HCT116 (cell line): ENCODE data around the gene TFAP2D. TPM values are rescaled to one million over a fixed set of nuclear protein-coding genes. Genes with fewer than 3 reads are reported as not detected.

Experiments used
- ATAC-seq: fragments of 200-7000 bp; cut with Tn5 transposase; 2 replicates; pipeline ENCODE4 v1.9.1; 2020; ENCODE audit warnings: mild to moderate bottlenecking, moderate library complexity
- BruUV-seq: library from RNA; stranded (reverse); fragments of 400-500 nt; replicated peaks from 2 replicates; lab custom pipeline; 2021; lab: Mats Ljungman, UMichigan
- CTCF ChIA-PET: fragments of 300-600 bp; sonication (Branson Sonifier 250); formaldehyde crosslinking; loops from one replicate; lab custom pipeline; 2021; ENCODE audit warnings: antibody characterized with exemption; lab: Charles Lee
- POLR2A ChIA-PET: fragments of 300-600, 350-600 bp; sonication (Branson Sonifier 250); formaldehyde crosslinking; loops from one replicate; lab custom pipeline; 2021; ENCODE audit warnings: antibody characterized with exemption; lab: Charles Lee
- RAD21 ChIA-PET, 2 experiments: fragments of 300-600 bp; sonication (Branson Sonifier 250); formaldehyde crosslinking; loops; one replicate each; lab custom pipeline; 2023; ENCODE audit warnings: low total read pairs in 2 of 2; ENCODE audit not compliant: uncharacterized antibody in 2 of 2, unreplicated experiment in 2 of 2, low non-redundant PET in 1 of 2; lab: Charles Lee
- DNase-seq: peaks from one replicate; pipeline ENCODE4 v3.0.0-alpha.2; 2010; ENCODE audit warnings: low read depth, low spot score
- H2AFZ ChIP-seq: fragments of 200-600 bp; shearing (Covaris generic), sonication (generic); 2 replicates; pipeline ENCODE4 v1.6.1; 2017; ENCODE audit warnings: low read depth, mixed run types, mixed read lengths, antibody characterized with exemption, low read length; ENCODE audit not compliant: poor library complexity, severe bottlenecking
- H3K27ac ChIP-seq: 2 replicates; pipeline ENCODE4 v1.5.1; 2012; ENCODE audit warnings: low read depth, low read length
- H3K27me3 ChIP-seq: fragments of 200-600 bp; sonication (generic); 2 replicates; pipeline ENCODE4 v1.6.1; 2016; ENCODE audit warnings: mixed run types, low read length, mixed read lengths; ENCODE audit not compliant: insufficient read depth
- H3K36me3 ChIP-seq, 2 experiments: fragments of 200-500 bp in 1 of 2; fragments of 200-600 bp in 1 of 2; sonication (Bioruptor generic) in 1 of 2; sonication (generic) in 1 of 2; 2 replicates each; pipeline versions ENCODE4 v1.5.1 to v1.6.1; 2014 to 2016; ENCODE audit warnings: low read length in 2 of 2, inconsistent platforms in 1 of 2, mixed read lengths in 1 of 2, mixed run types in 1 of 2; ENCODE audit not compliant: insufficient read depth in 2 of 2, control insufficient read depth in 1 of 2
- H3K4me1 ChIP-seq, 2 experiments: fragments of 200-600 bp in 1 of 2; sonication (generic) in 1 of 2; 2 replicates each; pipeline versions ENCODE4 v1.5.1 to v1.6.1; 2012 to 2017; ENCODE audit warnings: low read length in 2 of 2, inconsistent platforms in 1 of 2, mild to moderate bottlenecking in 1 of 2, mixed read lengths in 1 of 2, mixed run types in 1 of 2, moderate library complexity in 1 of 2; ENCODE audit not compliant: insufficient read depth in 2 of 2, control insufficient read depth in 1 of 2
- H3K4me2 ChIP-seq: fragments of 200-600 bp; sonication (generic); 2 replicates; pipeline ENCODE4 v1.6.1; 2017; ENCODE audit warnings: mixed run types, low read length, mixed read lengths
- H3K4me3 ChIP-seq, 2 experiments: fragments of 200-600 bp in 1 of 2; sonication (generic) in 1 of 2; replicated peaks in 1 of 2; 2 replicates each; pipeline ENCODE4 v1.5.1; 2011 to 2016; ENCODE audit warnings: low read length in 2 of 2, control low read depth in 1 of 2, low read depth in 1 of 2, mild to moderate bottlenecking in 1 of 2, mixed read lengths in 1 of 2, mixed run types in 1 of 2
- H3K79me2 ChIP-seq: fragments of 200-600 bp; sonication (generic); 2 replicates; pipeline ENCODE4 v1.6.1; 2017; ENCODE audit warnings: mild to moderate bottlenecking, mixed run types, low read length, moderate library complexity, mixed read lengths; ENCODE audit not compliant: insufficient read depth
- H3K9ac ChIP-seq: fragments of 200-600 bp; sonication (generic); 2 replicates; pipeline ENCODE4 v1.6.1; 2016; ENCODE audit warnings: low read length, mixed read lengths
- H3K9me2 ChIP-seq: fragments of 200-600 bp; sonication (generic), shearing (Covaris generic); 2 replicates; pipeline ENCODE4 v1.6.1; 2017; ENCODE audit warnings: mixed run types, mild to moderate bottlenecking, moderate library complexity; ENCODE audit not compliant: insufficient read depth
- H3K9me3 ChIP-seq, 2 experiments: fragments of 200-500 bp in 1 of 2; fragments of 200-600 bp in 1 of 2; sonication (Bioruptor generic) in 1 of 2; sonication (generic) in 1 of 2; 2 replicates each; pipeline ENCODE4 v1.6.1; 2014 to 2017; ENCODE audit warnings: low read length in 2 of 2, mixed read lengths in 2 of 2, inconsistent platforms in 1 of 2, low read depth in 1 of 2, mild to moderate bottlenecking in 1 of 2, mixed run types in 1 of 2, moderate library complexity in 1 of 2; ENCODE audit not compliant: control insufficient read depth in 1 of 2, insufficient read depth in 1 of 2
- H4K20me1 ChIP-seq: fragments of 200-600 bp; sonication (generic), shearing (Covaris generic); 2 replicates; pipeline ENCODE4 v1.6.1; 2017; ENCODE audit warnings: mixed run types, mild to moderate bottlenecking, moderate library complexity; ENCODE audit not compliant: insufficient read depth
- CTCF ChIP-seq, 3 experiments: fragments of 200-600 bp in 1 of 3; sonication (generic) in 1 of 3; IDR thresholded peaks in 2 of 3; conservative IDR thresholded peaks in 1 of 3; 2 replicates each; pipeline ENCODE4 v1.5.1; 2012 to 2017; ENCODE audit warnings: low read depth in 2 of 3, low read length in 2 of 3, antibody characterized with exemption in 1 of 3, borderline replicate concordance in 1 of 3, control low read depth in 1 of 3, mild to moderate bottlenecking in 1 of 3, mixed read lengths in 1 of 3, mixed run types in 1 of 3, moderate library complexity in 1 of 3; ENCODE audit not compliant: insufficient read depth in 1 of 3
- EZH2 ChIP-seq: fragments of 200-600 bp; sonication (generic); IDR thresholded peaks from 2 replicates; pipeline ENCODE4 v1.6.1; 2017; ENCODE audit warnings: antibody characterized with exemption, mixed run types
- RAD21 ChIP-seq: IDR thresholded peaks from 2 replicates; pipeline ENCODE4 v1.6.1; 2012; ENCODE audit warnings: low read depth, mild to moderate bottlenecking
- TCF7L2 ChIP-seq: IDR thresholded peaks from 2 replicates; pipeline ENCODE4 v1.7.0; 2011; ENCODE audit warnings: borderline replicate concordance, inconsistent platforms; ENCODE audit not compliant: insufficient read depth, insufficient read length; ENCODE audit errors: extremely low read depth
- YY1 ChIP-seq: IDR thresholded peaks from 2 replicates; pipeline ENCODE4 v1.6.1; 2011; ENCODE audit warnings: low read length, low read depth, moderate library complexity, mild to moderate bottlenecking; ENCODE audit not compliant: insufficient replicate concordance; ENCODE audit errors: extremely low read depth
- ZFX ChIP-seq: fragments of 450-650 bp; IDR thresholded peaks from 2 replicates; pipeline ENCODE4 v1.6.1; 2017
- intact Hi-C: fragments of 100-400 bp; cut with micrococcal nuclease; formaldehyde crosslinking; loops from 2 replicates; pipeline ENCODE4 v1.10.0; 2022
- total RNA-seq: library from RNA; stranded (reverse); gene quantifications from one replicate; pipeline ENCODE4 v1.2.1, GENCODE V29; 2021; ENCODE audit not compliant: unreplicated experiment

TFAP2D gene
- total RNA-seq, 1 experiment from 2014 or later: not detected

DNA sequence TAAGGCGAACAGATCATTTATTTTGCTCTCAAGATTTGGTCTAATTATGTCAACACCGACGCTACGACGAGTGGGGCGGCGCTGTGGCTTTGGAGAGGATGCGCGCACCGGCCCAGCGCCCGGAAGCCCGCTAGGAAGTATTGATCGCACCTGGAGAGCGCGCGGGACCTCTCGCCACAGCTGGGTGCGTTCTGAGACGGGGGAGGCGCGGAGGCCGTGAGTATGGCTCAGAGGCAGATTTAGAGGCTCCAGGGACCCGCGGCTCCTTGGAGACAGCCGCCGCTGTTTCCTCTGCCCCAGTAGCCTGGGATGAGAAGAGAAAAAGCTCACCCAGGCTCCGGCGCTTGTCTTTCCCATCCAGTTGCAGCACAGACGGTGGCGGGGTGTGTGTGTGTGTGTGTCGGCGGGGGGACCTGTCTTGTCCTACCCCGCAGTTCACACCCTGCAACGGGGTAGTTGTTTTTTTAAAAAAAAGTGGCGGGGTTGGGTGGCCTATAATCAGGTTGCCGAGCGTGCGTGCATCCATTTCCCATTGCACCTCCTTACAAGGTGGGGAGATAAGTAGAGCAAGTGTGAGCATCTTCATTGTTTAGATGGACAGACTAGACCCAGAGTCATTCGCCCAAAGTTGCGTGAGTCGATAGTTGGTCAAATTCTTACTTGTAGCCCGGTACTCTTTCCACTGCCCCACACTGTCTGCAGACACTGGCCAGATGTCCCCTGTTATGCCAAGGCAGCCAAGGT lies 11.2 kb downstream of the TFAP2D start:
- RAD21 ChIA-PET: no interaction called here
- intact Hi-C loops: no loop called here
- Histone ChIP-seq H3K4me1 (no peaks in the 10 kb centered on the region), H3K9ac (no peak overlapping the region), H3K9me2 (no peaks in the 10 kb centered on the region), H3K36me3 (no peaks in the 10 kb centered on the region), H2AFZ (no peak overlapping the region), H3K27ac (no peak overlapping the region)
- CTCF ChIA-PET: no interaction called here
- no peak for TF ChIP-seq EZH2
- TF ChIP-seq TCF7L2: no peak
- TF ChIP-seq CTCF (IDR thresholded peaks at IDR 0.05 in 2 of 3, conservative IDR thresholded peaks at IDR 0.05 in 1 of 3; ENCODE audit: borderline replicate concordance in 1 of 3, insufficient read depth in 1 of 3, low read depth in 2 of 3, low read length in 2 of 3): no peak
- no peak for TF ChIP-seq YY1
- no peak for TF ChIP-seq ZFX
- no peak for TF ChIP-seq RAD21
- TF ChIP-seq, all 23 proteins: peak for 0
- POLR2A ChIA-PET: no interaction called here
- Histone ChIP-seq H3K27me3 (no peaks in the 10 kb centered on the region), H3K4me2 (no peak overlapping the region), H3K79me2 (no peaks in the 10 kb centered on the region), H4K20me1 (no peaks in the 10 kb centered on the region), H3K4me3 (no peak overlapping the region), H3K9me3 (peaks cover 0 to 9% of the 10 kb centered on the region in 2 experiments; a peak in 2 of 4 replicates)
- BruUV-seq: no TSS peak
- DNase-seq: no peak
- ATAC-seq: no peak
